ENCODE data around the gene CLSTN2.

CLSTN2 gene

DNA sequence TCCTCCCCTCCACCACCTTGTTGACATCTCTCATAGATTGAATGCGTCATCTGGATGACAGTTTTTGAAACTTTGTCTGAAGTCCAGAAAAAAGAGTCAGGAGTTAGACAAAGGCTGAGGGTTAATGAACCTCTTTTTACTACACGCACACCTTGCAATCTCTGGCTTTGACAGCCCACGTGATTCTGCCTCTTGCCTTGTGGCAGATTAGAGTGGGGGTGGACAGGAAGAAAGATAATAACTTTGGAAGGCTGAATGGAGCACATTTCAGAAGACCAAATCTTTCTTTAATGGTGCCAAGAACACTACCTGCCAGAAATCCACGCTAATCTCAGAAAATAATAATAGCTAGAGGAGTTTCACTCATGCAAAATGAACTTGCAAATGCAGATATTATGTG is 415.0 kb downstream of the CLSTN2 start:
- no peak for DNase-seq

DNA sequence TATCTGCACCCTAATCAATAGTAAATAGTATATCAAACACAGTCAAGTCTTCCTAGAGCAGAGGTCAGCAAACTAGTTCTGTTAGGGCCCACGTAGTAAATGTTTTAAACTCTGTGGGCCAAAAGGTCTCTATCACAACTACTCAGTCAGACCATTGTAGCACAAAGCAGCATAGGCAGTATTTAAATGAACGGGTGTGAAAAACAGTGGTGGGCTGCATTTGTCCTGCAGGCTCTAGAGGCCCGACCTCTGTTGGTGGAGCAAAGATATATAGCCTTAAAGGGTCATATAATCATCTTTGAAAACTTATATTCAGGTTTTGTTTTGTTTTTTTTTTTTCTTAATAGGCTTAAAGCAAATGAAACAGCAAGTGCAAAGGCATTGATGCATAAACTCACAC is 416.5 kb downstream of the CLSTN2 start:
- no peak for DNase-seq

DNA sequence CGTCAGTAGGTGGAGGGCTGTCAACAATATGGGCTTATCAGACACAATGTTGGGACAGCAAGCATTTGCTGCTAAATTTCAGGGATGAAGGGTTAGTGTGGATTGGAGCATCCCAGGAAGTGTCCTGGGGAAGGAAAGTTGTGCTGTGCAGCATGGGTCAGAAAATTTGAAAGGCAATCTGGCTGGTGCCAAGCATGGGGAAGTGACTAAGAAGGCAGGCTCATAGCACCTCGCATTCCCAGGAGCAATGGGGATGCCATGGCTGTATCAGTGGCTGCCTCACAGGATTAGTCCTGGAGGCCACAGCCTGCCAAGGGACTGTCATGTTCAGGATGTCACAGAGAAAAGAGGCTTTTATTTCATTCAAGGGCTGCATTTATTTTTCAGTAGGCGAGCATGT is 420.5 kb downstream of the CLSTN2 start:
- DNase-seq, result no peak

DNA sequence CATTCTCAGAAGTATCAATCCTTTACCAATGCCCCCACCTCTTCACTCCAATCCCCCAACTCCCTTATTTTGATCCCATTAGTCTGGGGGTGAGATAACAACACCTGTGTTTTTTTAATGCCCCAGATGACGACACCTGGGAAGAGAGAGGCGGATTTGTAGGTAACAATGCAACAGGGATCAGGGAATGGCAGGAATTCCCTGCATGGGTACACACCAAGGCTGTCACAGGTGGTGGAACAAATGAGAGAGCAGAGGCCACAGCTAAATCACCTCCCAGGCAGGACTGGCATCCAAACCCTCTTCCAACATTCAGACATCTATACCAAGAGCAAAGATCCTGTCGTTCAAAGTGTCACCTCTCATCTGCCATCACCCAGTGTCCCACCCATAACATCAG is 423.7 kb downstream of the CLSTN2 start:
- no peak for DNase-seq

DNA sequence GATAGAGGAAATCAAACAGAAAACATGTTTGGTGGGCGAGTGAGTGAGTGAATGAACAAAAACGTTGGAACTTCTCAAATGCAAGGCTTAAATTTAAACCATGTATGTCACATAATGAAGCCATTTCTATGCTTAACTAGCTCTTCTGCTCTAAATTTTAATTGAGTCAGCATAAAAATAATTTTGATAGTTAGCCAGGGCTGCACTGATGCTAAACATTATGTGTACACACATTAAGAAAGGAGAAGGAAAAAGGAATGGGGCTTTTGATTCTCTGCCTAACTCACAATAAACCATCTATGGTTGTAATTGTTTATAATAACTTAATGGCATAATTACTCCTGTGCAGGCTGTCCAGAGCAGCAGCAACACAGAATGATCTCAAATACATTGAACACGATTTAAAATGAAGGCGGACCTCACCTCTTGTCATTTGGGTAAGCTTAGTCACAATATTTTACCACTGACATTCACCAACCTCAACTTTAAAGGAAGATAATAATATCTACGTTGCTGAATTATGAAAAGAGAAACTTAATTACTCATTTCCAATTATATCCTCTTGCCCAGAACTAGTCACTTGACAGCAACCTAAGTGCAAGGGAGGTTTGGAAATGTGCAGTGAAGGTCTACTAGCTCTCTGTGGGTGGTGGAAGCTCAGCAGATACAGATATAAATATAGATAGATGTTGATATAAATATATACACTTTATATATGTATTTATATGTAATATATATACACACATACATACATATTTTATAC is 424.4 kb downstream of the CLSTN2 start:
- DNase-seq, result no peak

DNA sequence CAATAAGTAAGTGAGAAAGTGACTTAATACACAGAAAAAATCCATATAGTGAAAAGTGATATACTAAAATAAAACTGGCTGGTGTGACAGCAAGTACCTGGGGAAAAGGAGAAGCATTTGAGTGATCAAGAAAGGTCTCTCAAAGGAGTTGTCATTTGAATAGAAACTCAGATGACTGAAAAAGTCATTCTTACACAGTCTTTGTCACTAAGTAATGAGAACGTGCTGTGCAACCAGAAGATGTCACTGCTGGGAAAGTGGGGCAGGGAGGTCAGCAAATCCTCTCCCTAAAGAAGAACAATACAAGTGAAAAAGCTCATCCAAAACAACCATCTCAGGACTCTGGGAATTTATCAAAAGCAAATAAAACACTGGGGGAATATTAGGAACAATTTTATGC is 425.3 kb downstream of the CLSTN2 start:
- no peak for DNase-seq

DNA sequence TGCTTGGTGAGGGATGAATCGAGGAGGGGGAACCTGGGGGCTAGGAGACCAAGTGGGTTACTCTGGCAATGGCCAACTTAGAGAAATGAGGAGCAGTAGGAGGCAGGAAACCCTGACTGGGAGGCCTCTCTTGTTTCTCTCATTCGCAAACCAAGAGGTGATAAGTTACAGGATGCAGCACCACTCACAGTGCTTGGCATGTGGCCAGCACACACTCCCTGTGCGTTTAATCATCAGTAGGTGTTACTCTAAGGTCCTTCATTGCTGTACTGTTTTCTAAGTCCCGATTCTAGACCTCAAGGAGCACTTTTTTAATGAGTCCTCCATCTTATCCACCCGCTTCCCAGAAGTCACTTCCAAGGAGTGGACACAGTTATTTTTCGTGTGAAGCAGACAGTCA is 428.8 kb downstream of the CLSTN2 start:
- DNase-seq, result no peak

DNA sequence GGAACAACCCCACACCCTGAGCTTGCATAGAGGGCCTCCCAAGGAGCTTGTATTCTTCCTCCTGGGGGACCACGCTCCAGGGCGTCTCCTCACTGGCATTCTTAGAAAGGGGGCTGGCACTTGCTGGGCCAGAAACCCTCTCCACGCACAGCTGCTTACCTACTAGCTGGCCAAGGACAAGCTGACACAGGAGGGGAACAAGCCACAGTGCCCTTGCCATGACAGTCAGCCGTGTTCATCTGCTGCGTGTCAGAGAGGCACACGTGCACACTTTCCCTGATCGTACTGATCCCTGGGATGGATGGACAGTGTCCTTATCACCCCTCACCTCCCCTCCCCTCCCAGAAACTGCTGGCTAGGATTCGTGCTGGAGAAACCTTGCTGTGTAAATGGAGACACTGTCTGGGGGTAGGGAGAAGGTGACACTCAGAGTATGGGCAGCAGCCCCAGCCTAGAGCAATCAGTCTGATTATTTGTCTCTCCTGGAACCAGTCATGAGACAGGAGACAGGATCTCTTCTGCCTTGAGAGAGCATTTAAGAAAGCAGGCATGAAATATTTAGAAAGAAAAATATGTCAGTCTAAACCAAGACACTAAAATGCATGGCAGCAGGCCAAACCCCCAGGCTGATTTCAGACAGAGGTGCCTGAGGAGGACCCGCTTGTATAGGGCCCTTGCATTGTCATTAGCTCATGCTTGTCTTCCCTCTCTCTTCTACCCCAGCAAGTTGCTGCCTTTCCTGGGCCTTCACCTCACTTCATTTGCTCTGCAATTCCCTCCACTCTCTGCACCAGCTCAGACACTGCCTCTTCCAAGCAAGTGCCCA is 431.1 kb downstream of the CLSTN2 start:
- no peak for DNase-seq

DNA sequence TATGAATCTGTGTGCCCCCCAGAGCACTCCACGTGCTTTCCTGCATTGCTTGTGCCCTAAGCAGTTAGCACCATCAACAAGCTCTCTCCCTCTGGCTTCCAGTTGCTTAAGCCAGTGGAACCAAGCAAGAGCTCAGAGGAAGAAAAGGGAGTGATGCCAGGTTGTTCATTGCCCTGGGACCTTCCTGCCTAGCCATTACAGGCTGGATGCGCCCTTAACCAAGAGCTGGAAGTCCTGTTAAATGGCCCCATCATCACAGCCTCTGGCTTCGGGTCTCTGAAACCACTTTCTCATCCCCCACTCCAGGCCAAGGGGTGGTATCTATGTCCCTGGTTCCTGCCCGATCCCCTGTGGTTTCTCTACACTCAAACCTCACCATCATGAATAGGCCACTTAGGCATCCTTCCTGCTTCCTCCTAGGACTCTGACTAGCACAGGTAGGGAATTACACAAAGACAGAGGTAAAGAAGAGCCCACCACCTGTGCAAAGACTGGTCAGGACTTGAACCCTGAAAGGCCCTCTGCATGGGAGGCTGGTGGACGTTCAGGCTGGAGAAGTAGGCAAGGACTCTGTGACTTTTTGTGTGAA is 433.3 kb downstream of the CLSTN2 start:
- no peak for DNase-seq

DNA sequence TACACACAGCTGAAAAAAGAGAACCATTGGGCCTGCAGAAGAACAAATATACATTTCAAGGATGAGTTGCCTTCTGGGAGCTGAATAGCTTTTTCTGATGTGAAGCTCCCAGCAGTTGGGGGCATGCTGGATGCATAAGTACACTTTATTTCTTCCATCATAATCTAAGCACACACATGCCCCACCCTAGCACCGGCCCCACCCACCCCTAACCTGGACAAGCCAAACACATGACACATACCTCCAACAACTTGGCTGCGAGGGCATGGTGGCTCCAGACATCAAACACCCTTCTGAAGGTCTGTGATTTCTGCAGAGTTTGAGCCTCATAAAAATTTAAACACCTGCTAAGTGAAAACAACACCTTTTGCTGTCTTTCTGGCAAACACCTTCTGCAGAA is 435.7 kb downstream of the CLSTN2 start:
- DNase-seq, result no peak

DNA sequence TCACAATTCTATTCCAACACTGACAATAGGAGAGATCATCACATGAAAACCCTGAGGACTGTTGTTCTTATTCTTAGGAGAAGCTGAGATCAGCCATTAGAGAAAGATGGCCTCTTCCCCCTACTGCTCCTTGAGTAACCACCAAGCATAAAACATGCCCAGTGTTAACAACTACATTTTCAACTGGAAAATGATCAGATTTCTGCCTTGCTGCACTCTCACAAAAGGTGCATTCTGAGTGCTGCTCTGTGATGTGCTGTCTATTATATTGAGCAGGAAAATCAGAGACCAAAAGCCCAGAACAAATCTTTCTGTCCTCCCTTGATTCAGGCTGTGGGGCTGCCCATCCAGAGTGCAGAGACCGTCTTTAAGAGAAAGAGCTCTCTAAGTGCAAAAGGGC is 438.2 kb downstream of the CLSTN2 start:
- no peak for DNase-seq

DNA sequence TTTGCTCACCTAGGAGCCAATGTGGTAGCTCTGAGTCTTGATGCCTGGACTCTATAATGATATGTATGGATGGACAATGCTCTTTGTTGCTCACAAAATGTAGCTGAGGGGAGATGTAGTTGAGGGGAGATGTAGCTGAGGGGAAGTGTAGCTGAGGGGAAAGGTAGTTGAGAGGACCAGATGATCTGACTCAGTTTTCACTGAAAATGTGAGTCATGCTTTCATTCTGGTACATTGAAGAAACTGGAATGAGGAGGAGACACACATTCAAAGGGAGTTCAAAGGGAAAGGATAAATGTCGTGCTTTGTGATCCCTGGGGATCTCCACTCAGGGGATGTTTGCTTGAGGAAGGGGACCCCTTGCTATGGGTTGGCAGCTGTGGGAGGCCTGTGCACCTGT is 440.0 kb downstream of the CLSTN2 start:
- DNase-seq, result no peak

DNA sequence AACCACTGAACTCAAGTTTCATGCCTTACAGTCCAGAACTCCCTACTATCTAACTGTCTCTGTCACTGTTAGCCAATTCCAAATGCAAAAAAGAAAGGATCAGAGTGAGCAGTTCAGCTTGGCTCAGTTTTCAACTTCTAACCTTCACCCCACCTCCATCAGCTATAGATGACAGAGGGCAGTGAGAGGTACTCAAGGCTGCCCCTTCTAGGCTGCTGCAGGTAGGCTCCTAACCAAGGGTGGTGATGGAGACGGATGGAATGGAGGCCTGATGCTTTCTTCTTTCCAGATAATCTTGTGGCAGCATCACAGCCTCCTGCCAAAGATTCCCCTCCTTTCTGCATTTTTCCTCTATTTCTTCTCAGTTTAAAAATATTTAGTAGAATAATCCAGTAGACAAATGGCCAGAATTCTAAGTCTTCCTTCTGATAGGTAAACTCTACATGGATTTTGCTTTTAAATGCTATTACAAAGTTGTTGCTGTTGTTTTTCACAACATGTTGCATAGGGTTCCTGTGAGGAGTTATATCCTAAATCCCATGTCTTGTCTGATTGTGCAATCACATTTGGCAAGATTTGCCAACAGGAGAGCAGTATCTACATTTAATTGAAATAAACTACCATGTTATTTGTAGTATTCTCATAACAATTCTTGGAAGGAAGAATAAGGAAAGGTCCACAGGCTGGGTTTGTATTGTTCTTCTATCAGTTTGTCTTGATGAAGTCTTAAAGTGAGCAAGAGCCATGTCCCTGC is 441.3 kb downstream of the CLSTN2 start:
- no peak for DNase-seq

DNA sequence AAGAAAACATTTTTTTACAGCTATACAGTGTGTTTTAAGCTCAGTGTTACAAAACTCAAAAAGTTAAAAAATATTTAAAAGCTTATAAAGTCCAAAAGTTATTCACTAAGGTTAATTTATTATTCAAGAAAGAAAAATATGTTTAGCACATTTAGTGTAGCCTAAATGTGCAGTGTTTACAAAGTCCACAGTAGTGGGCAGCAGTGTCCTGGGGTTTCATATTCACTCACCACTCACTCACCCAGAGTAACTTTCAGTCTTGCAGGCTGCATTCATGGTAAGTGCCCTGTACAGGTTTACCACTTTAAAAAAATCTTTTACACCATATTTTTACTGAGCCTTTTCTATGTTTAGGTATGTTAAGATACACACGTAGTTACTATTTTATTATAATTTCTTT is 442.7 kb downstream of the CLSTN2 start:
- DNase-seq, result no peak

DNA sequence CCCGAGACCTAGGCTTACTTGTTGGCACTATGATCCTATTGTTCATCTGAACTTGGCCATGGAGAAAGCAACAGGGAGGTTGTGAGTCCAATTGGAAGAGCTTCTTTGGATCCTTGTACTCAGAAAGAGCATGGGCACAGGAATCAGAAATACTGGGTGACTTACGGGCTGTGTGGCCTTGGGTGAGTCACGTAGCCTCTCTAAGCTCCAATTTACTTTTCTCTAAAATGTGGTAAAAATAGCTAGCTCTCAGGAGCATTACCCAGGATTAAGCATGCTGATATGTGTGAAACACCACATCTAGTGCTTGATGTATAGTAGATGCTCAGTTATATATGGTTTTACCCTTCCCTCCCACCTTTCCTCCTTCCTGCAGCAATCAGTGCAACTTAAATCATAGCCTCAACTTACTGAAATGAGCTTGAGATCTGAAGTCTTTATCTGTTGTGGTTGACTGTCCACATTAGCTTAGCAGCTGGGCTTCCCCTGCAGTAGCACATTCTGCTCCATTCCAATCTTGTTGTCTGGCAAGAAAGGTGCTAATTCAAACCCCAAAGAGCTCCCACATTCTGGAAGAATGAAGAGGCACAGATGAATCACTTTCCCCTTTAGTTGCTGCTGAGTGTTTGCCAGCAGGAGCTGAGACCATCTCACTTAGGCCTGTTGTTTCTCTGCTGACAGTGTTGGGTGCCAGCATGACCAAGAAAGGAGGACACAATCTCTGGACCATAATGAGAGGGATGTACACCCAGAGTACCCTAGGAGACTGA is 443.8 kb downstream of the CLSTN2 start:
- no peak for DNase-seq

DNA sequence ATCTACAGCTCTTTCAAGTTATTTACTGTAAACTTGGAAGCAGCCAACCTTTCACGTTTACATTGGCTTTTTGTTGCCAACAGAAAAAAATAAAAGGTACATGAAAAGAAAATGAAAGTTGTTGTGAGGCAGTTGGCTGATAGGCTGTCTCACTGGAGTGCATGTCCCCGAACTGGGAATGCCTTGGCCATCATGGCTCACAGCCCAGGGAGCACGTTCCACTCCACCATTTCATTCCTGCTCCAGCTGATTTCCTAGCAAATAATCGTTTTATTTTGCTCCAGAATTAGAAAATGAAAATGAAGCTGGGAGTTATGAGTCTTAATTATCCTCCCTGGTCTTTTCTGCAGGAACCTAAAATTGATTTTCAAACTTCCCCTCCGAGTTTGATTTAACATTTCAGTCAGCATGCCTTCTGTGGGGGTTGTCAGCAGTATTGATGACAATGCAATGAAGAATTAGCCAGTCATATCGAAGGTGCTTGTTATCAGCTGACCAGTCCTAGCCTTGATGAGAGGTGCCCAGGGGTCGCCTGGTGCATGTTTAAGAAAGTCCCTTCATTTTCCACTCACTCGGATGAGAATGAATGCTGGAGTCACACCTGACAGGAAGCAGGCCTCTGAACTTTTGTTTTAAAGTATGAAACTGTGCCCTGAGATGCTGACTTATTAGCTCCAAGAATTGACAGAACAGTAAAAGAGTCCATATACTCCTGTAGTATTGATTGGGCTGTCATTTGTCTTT is 449.2 kb downstream of the CLSTN2 start:
- DNase-seq, result no peak

DNA sequence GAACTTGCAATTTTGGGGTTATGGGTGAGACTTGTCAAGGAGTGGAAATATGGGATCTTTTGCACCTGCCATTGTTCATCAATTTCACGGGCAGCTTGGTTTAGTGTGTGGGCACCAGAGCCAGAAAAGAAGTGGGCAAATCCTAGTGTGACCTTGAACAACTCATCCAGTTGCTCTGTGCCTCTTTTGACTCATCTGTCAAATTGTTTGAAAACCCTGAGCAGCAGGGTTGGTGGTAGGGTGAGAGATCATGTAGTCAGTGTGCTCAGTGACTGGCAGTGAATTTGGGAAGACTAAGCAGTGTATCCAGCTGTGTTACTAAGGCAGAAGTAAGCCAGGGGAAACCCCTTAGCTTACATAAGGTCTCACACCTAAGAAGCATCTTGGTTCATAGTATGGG is 449.9 kb downstream of the CLSTN2 start:
- no peak for DNase-seq

DNA sequence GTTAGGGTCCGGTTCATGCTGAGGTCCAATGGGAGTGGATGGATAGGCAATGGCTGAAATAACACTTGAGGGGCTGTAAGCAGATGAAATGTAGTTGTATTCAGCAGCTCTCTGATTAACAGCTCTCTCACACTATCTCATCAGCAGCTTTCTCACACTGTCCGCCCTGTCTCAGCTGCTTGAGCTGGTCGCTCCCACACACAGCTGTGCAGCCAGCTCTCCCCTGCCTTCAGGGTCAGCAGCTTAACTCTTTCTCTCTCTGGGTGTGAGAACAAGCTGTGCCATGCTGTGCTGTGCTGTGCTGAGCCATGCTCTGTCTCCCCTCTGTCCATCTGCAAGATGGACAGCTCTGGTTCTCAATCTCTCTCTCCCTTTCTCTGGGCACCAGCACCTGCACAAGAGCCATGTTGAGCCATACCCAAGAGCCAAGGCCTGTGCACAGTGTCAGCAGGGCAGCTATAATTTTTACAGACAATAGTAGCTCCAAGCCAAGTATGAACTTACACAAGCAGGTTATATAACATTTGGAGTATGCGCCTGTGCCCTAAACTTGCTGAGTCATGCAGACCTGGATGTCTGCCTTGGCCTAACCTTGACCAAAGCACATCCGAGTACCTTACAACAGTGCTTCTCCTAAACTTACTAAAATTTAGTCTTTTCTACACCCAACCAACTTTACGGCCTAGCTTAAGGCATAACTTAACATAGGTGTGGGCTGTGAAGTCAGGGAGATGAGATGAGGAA is 451.5 kb downstream of the CLSTN2 start:
- no peak for DNase-seq

DNA sequence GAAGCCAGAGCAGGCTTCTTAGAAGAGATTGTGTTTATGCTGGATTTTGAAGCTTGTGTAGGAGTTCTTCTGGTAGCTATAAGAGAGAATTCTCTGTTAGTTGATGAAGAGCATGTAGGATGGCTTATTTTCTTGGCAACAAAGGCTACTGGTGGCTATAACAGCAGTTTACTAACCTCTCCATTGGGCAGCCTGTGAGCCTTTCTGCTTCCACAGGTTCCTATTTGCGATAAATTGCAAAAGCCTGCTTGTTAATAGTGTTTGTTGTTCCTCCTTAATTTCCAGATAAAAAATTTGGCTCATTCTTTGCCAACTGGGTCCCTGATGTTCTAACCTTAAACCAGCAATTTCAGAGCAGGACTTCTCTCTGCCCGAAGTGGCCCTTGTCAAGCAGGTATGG is 452.3 kb downstream of the CLSTN2 start:
- no peak for DNase-seq

DNA sequence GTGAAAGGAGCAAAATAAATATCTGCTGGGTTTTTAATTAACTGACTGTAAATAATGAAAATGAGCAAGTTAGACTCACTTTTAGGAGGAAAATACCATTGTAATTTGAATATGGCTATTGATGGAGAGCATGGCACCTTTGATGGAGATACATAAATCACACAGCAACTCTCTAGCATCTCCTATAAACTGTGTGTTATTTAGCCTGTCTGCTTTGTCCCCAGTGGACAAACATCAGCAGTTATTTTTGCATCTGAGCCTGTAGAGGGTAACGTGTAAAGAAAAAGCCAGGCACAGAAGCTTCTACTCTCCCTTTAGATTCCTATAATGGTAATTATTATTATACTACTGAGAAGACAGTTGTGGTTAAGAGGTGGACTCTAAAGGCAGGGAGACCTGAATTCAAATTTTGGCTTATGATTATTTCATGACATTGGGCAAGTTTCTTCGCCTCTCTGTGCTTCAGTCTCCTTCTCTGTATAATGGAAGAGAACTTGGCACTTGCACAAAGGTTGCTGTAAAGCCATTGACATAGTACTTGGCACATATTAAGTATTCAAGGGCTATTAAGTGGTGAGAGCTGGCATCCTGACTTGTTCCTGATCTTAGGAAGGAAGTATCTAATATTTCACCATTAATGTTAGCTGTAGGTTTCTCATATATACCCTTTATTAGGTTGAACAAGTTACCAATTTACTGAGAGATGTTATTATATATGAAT is 453.4 kb downstream of the CLSTN2 start:
- DNase-seq, result peak; percentile 41
